Muscle layer of colon (tissue), 2 donors: ENCODE results near the gene RCL1.
"Not testable (repeated sequence)": the region's sequence is repeated elsewhere in the genome, so short reads cannot be mapped to it uniquely, and the experiment has no call there.

Experiments used
- H3K27ac ChIP-seq: one replicate; pipeline ENCODE4 v1.7.0; 2013; ENCODE audit warnings: low read depth, mild to moderate bottlenecking, low read length, moderate library complexity
- H3K27me3 ChIP-seq, 2 donors: one replicate each; pipeline ENCODE4 v1.7.0; 2013; ENCODE audit warnings: low read length in 2 of 2, mild to moderate bottlenecking in 2 of 2; ENCODE audit not compliant: insufficient read depth in 2 of 2, control insufficient read depth in 1 of 2
- H3K36me3 ChIP-seq: one replicate; pipeline ENCODE4 v1.7.0; 2013; ENCODE audit warnings: mild to moderate bottlenecking, low read length; ENCODE audit not compliant: insufficient read depth
- H3K4me1 ChIP-seq: one replicate; pipeline ENCODE4 v1.7.0; 2013; ENCODE audit warnings: mild to moderate bottlenecking, low read length; ENCODE audit not compliant: insufficient read depth
- H3K4me3 ChIP-seq, 2 donors: one replicate each; pipeline ENCODE4 v1.7.0; 2013; ENCODE audit warnings: low read length in 2 of 2, low read depth in 1 of 2, mild to moderate bottlenecking in 1 of 2, moderate library complexity in 1 of 2
- H3K9ac ChIP-seq: one replicate; pipeline ENCODE4 v1.7.0; 2013; ENCODE audit warnings: low read length
- H3K9me3 ChIP-seq: one replicate; pipeline ENCODE4 v1.7.0; 2013; ENCODE audit warnings: mild to moderate bottlenecking, low read length
- donor health status: abdominal sarcoma.
- donor health status: Adenocarcinoma of cecum.

The RCL1 gene

GRCh38 chr9:4762886-4763541 lies 29.7 kb upstream of the RCL1 start:
- Histone ChIP-seq H3K27me3 (no peaks in the 10 kb centered on the region), H3K4me3 (no peak overlapping the region), H3K9me3 (no peaks in the 10 kb centered on the region), H3K4me1 (peaks cover 5% of the 10 kb centered on the region), H3K27ac (no peak overlapping the region), H3K9ac (no peak overlapping the region), H3K36me3 (no peaks in the 10 kb centered on the region)

- no peaks in the 10 kb centered on the region for H3K36me3 ChIP-seq
- no peaks in the 10 kb centered on the region for H3K9me3 ChIP-seq
- no peak overlapping the region for H3K27ac ChIP-seq
- peaks cover 5% of the 10 kb centered on the region for H3K4me1 ChIP-seq
- H3K27me3 ChIP-seq: no peaks in the 10 kb centered on the region
- H3K4me3 ChIP-seq: no peak overlapping the region
- no peak overlapping the region for H3K9ac ChIP-seq
These were observed 28.7 kb upstream of the RCL1 start for GRCh38 chr9:4764033-4764432.

GRCh38 chr9:4768681-4769080 lies 24.1 kb upstream of the RCL1 start:
- Histone ChIP-seq H3K9me3 (no peaks in the 10 kb centered on the region), H3K36me3 (no peaks in the 10 kb centered on the region), H3K4me1 (no peaks in the 10 kb centered on the region), H3K27me3 (no peaks in the 10 kb centered on the region), H3K27ac (no peak overlapping the region), H3K4me3 (no peak overlapping the region), H3K9ac (no peak overlapping the region)

GRCh38 chr9:4769321-4770080 lies 23.2 kb upstream of the RCL1 start:
- Histone ChIP-seq H3K9me3 (no peaks in the 10 kb centered on the region), H3K4me3 (no peak overlapping the region), H3K9ac (no peak overlapping the region), H3K4me1 (no peaks in the 10 kb centered on the region), H3K27ac (no peak overlapping the region), H3K36me3 (no peaks in the 10 kb centered on the region), H3K27me3 (no peaks in the 10 kb centered on the region)

- no peaks in the 10 kb centered on the region for H3K4me1 ChIP-seq
- H3K27me3 ChIP-seq: no peaks in the 10 kb centered on the region
- no peak overlapping the region for H3K27ac ChIP-seq
- H3K4me3 ChIP-seq: no peak overlapping the region
- H3K36me3 ChIP-seq: no peaks in the 10 kb centered on the region
- H3K9me3 ChIP-seq: no peaks in the 10 kb centered on the region
- H3K9ac ChIP-seq: no peak overlapping the region
These were observed 21.0 kb upstream of the RCL1 start for GRCh38 chr9:4771788-4772187.

- no peaks in the 10 kb centered on the region for H3K27me3 ChIP-seq
- no peaks in the 10 kb centered on the region for H3K36me3 ChIP-seq
- H3K4me3 ChIP-seq: no peak overlapping the region
- no peaks in the 10 kb centered on the region for H3K4me1 ChIP-seq
- no peak overlapping the region for H3K27ac ChIP-seq
- no peaks in the 10 kb centered on the region for H3K9me3 ChIP-seq
- H3K9ac ChIP-seq: no peak overlapping the region
These were observed 18.5 kb upstream of the RCL1 start for GRCh38 chr9:4774209-4774608.

- not testable (repeated sequence) for H3K4me3 ChIP-seq, H3K9ac ChIP-seq
These were observed 17.8 kb upstream of the RCL1 start for GRCh38 chr9:4774958-4775357.

GRCh38 chr9:4780651-4781050 lies 12.1 kb upstream of the RCL1 start:
- no peak overlapping the region for H3K4me3 ChIP-seq
- no peak overlapping the region for H3K9ac ChIP-seq
- no peak overlapping the region for H3K27ac ChIP-seq
- no peaks in the 10 kb centered on the region for H3K27me3 ChIP-seq
- H3K4me1 ChIP-seq: no peaks in the 10 kb centered on the region
- no peaks in the 10 kb centered on the region for H3K36me3 ChIP-seq
- no peaks in the 10 kb centered on the region for H3K9me3 ChIP-seq

More at GRCh38 chr9:4774958-4775357, 17.8 kb upstream of the RCL1 start:
- not testable (repeated sequence) for H3K27me3 ChIP-seq, H3K36me3 ChIP-seq, H3K27ac ChIP-seq, H3K9me3 ChIP-seq, H3K4me1 ChIP-seq

GRCh38 chr9:4781408-4781807 lies 11.3 kb upstream of the RCL1 start:
- Histone ChIP-seq H3K9ac (no peak overlapping the region), H3K9me3 (no peaks in the 10 kb centered on the region), H3K27me3 (no peaks in the 10 kb centered on the region), H3K4me1 (no peaks in the 10 kb centered on the region), H3K27ac (no peak overlapping the region), H3K36me3 (no peaks in the 10 kb centered on the region), H3K4me3 (no peak overlapping the region)

GRCh38 chr9:4783191-4783590 lies 9.6 kb upstream of the RCL1 start:
- not testable (repeated sequence) for H3K4me3 ChIP-seq, H3K27me3 ChIP-seq, H3K4me1 ChIP-seq, H3K9me3 ChIP-seq, H3K9ac ChIP-seq, H3K27ac ChIP-seq, H3K36me3 ChIP-seq

- no peaks in the 10 kb centered on the region for H3K27me3 ChIP-seq
- H3K4me3 ChIP-seq: no peak overlapping the region
- no peaks in the 10 kb centered on the region for H3K4me1 ChIP-seq
These were observed 8.3 kb upstream of the RCL1 start for GRCh38 chr9:4784403-4784802.

GRCh38 chr9:4786599-4786998 lies 6.1 kb upstream of the RCL1 start:
- Histone ChIP-seq H3K27me3 (no peaks in the 10 kb centered on the region), H3K36me3 (no peaks in the 10 kb centered on the region), H3K4me1 (no peaks in the 10 kb centered on the region), H3K4me3 (no peak overlapping the region), H3K9ac (no peak overlapping the region), H3K9me3 (no peaks in the 10 kb centered on the region), H3K27ac (no peak overlapping the region)

More at GRCh38 chr9:4784403-4784802, 8.3 kb upstream of the RCL1 start:
- Histone ChIP-seq H3K27ac (no peak overlapping the region), H3K9me3 (no peaks in the 10 kb centered on the region), H3K36me3 (no peaks in the 10 kb centered on the region), H3K9ac (no peak overlapping the region)
